AG08396 (cell line): Measurements from ENCODE around the gene ICAM1.

Experiments
- DNase-seq: peaks from one replicate; pipeline ENCODE4 v3.0.0; 2012; ENCODE audit warnings: low spot score, mixed read lengths

ICAM1 gene

GRCh38 chr19:10243606-10244005 is 27.3 kb upstream of the ICAM1 start:
- DNase-seq, result no peak

GRCh38 chr19:10245189-10245939 is 25.6 kb upstream of the ICAM1 start:
- DNase-seq, result no peak

- no peak for DNase-seq
Measured at GRCh38 chr19:10246511-10246910, 24.4 kb upstream of the ICAM1 start.

- peak; percentile 97 for DNase-seq
Measured at GRCh38 chr19:10251792-10252694, 18.9 kb upstream of the ICAM1 start, which contains the start of gene MRPL4. Gene MRPL4 (plus strand): TSS chr19:10252214. CDS start chr19:10252254, 40 bp downstream.

GRCh38 chr19:10252707-10253106 is 18.2 kb upstream of the ICAM1 start:
- no peak for DNase-seq

- no peak for DNase-seq
Measured at GRCh38 chr19:10254244-10254643, 16.7 kb upstream of the ICAM1 start.

- no peak for DNase-seq
Measured at GRCh38 chr19:10255358-10255757, 15.6 kb upstream of the ICAM1 start.

- DNase-seq, result no peak
Measured at GRCh38 chr19:10256551-10256950, 14.4 kb upstream of the ICAM1 start.

- DNase-seq, result no peak
Measured at GRCh38 chr19:10256970-10257615, 13.8 kb upstream of the ICAM1 start.

- DNase-seq, result no peak
Measured at GRCh38 chr19:10258080-10258710, 12.7 kb upstream of the ICAM1 start.

GRCh38 chr19:10259162-10259905 is 11.6 kb upstream of the ICAM1 start:
- DNase-seq, result peak; percentile 77

- no peak for DNase-seq
Measured at GRCh38 chr19:10260141-10260584, 10.8 kb upstream of the ICAM1 start.

GRCh38 chr19:10262771-10263170 is 8.1 kb upstream of the ICAM1 start:
- no peak for DNase-seq

- no peak for DNase-seq
Measured at GRCh38 chr19:10266706-10267105, 4.2 kb upstream of the ICAM1 start.

- DNase-seq, result no peak
Measured at GRCh38 chr19:10268071-10268470, 2.8 kb upstream of the ICAM1 start.

- peak; percentile 85 for DNase-seq
Measured at GRCh38 chr19:10269333-10270179, 1.4 kb upstream of the ICAM1 start.

- DNase-seq, result peak; percentile 27
Measured at GRCh38 chr19:10270180-10270615, 722 bp upstream of the ICAM1 start.

- DNase-seq, result no peak
Measured at GRCh38 chr19:10271543-10272086, 695 bp downstream of the ICAM1 start.

- no peak for DNase-seq
Measured at GRCh38 chr19:10274589-10274988, 3.7 kb downstream of the ICAM1 start.
